Measurements from ENCODE around the gene ETS1. TPM values are rescaled to one million over a fixed set of nuclear protein-coding genes. Genes with fewer than 3 reads are reported as not detected.

The ETS1 gene
- total RNA-seq, 3 donors from 2014 or later (not counting 1 experiment from before 2014, with no cell fraction given): 532 to 684 (median 589) TPM

- Histone ChIP-seq H3K27me3 (ENCODE audit: control insufficient read depth, insufficient read depth, low read length) (no peaks in the 10 kb centered on the region), H3K36me3 (ENCODE audit: control insufficient read depth, insufficient read depth, low read length) (peaks cover 37% of the 10 kb centered on the region), H3K4me3 (ENCODE audit: low read length) (no peak overlapping the region), H3K27ac (ENCODE audit: low read length) (peak overlapping the region; percentile 67), H3K4me1 (ENCODE audit: control insufficient read depth, insufficient read depth, low read length) (peaks cover 81% of the 10 kb centered on the region), H3K9me3 (ENCODE audit: control insufficient read depth, insufficient read depth, low read length) (no peaks in the 10 kb centered on the region)
- WGBS (ENCODE audit: insufficient coverage): 42% methylated on average over 4 of the region's 4 CpGs
- Mint-ChIP-seq H3K4me3 (peak overlapping the region; percentile 98), H3K27me3 (ENCODE audit: low read depth in 2 of 2) (no peaks in the 10 kb centered on the region), H3K36me3 (peaks cover 13% of the 10 kb centered on the region), H3K27ac (peak overlapping the region; percentile 98 to 99), H3K4me1 (peaks cover 99 to 100% of the 10 kb centered on the region in 2 donors), H3K9me3 (no peaks in the 10 kb centered on the region)
- TF ChIP-seq CTCF (IDR thresholded peaks at IDR 0.05): no peak
- intact Hi-C loops (cut with micrococcal nuclease): loop anchor here (2.0 kb wide), 1 partner anchor 20 kb away; no protein-coding TSS in a partner anchor
- ATAC-seq (no peak), DNase-seq (peak in 1 of 2 donors; percentile 51)
Measured at GRCh38 chr11:128502726-128503125, 84.6 kb downstream of the ETS1 start.

- Histone ChIP-seq H3K27ac (ENCODE audit: low read length) (peak overlapping the region; percentile 67), H3K4me1 (ENCODE audit: control insufficient read depth, insufficient read depth, low read length) (peaks cover 81% of the 10 kb centered on the region), H3K9me3 (ENCODE audit: control insufficient read depth, insufficient read depth, low read length) (no peaks in the 10 kb centered on the region), H3K4me3 (ENCODE audit: low read length) (no peak overlapping the region), H3K36me3 (ENCODE audit: control insufficient read depth, insufficient read depth, low read length) (peaks cover 40% of the 10 kb centered on the region), H3K27me3 (ENCODE audit: control insufficient read depth, insufficient read depth, low read length) (no peaks in the 10 kb centered on the region)
- Mint-ChIP-seq H3K36me3 (peaks cover 13% of the 10 kb centered on the region), H3K4me1 (peaks cover 99 to 100% of the 10 kb centered on the region in 2 donors), H3K27ac (peak overlapping the region; percentile 98 to 99), H3K27me3 (ENCODE audit: low read depth in 2 of 2) (no peaks in the 10 kb centered on the region), H3K9me3 (no peaks in the 10 kb centered on the region), H3K4me3 (peak overlapping the region; percentile 98)
- no peak for TF ChIP-seq CTCF (IDR thresholded peaks at IDR 0.05)
- WGBS (ENCODE audit: insufficient coverage): 39% methylated on average over 5 of the region's 5 CpGs
- DNase-seq (peak in 1 of 2 donors; percentile 41), ATAC-seq (no peak)
- intact Hi-C loops (cut with micrococcal nuclease): loop anchor here (2.0 kb wide), 1 partner anchor 19 kb away; no protein-coding TSS in a partner anchor
Measured at GRCh38 chr11:128501632-128502549, 85.5 kb downstream of the ETS1 start.

GRCh38 chr11:128501008-128501407 is 86.3 kb downstream of the ETS1 start:
- H3K36me3 ChIP-seq (ENCODE audit: control insufficient read depth, insufficient read depth, low read length): peaks cover 31% of the 10 kb centered on the region
- intact Hi-C loops (cut with micrococcal nuclease): no loop called here

More at GRCh38 chr11:128501008-128501407, 86.3 kb downstream of the ETS1 start:
- Histone ChIP-seq H3K4me3 (ENCODE audit: low read length) (no peak overlapping the region), H3K27me3 (ENCODE audit: control insufficient read depth, insufficient read depth, low read length) (no peaks in the 10 kb centered on the region), H3K4me1 (ENCODE audit: control insufficient read depth, insufficient read depth, low read length) (peaks cover 80% of the 10 kb centered on the region), H3K27ac (ENCODE audit: low read length) (peak overlapping the region; percentile 67), H3K9me3 (ENCODE audit: control insufficient read depth, insufficient read depth, low read length) (no peaks in the 10 kb centered on the region)
- ATAC-seq (no peak), DNase-seq (peak in 1 of 2 donors; percentile 47)
- Mint-ChIP-seq H3K27me3 (ENCODE audit: low read depth in 2 of 2) (no peaks in the 10 kb centered on the region), H3K27ac (peak overlapping the region; percentile 98 to 99), H3K9me3 (no peaks in the 10 kb centered on the region), H3K4me3 (peak overlapping the region; percentile 98), H3K36me3 (peaks cover 13% of the 10 kb centered on the region), H3K4me1 (peaks cover 99 to 100% of the 10 kb centered on the region in 2 donors)
- WGBS (ENCODE audit: insufficient coverage): 48% methylated on average over 4 of the region's 4 CpGs
- TF ChIP-seq CTCF (IDR thresholded peaks at IDR 0.05): no peak
